KG1 (cell line): ENCODE results near the gene FHOD3.

Experiments used
- DNase-seq: peaks from one replicate; lab custom pipeline; 2025; lab: John Stamatoyannopoulos, UW

FHOD3 gene

GRCh38 chr18:36382854-36383253, 85.3 kb downstream of the FHOD3 start:
- DNase-seq = no peak

- no peak for DNase-seq
Measured at GRCh38 chr18:36386150-36386920, 88.8 kb downstream of the FHOD3 start.

- no peak for DNase-seq
Measured at GRCh38 chr18:36387310-36387709, 89.8 kb downstream of the FHOD3 start.

DNA sequence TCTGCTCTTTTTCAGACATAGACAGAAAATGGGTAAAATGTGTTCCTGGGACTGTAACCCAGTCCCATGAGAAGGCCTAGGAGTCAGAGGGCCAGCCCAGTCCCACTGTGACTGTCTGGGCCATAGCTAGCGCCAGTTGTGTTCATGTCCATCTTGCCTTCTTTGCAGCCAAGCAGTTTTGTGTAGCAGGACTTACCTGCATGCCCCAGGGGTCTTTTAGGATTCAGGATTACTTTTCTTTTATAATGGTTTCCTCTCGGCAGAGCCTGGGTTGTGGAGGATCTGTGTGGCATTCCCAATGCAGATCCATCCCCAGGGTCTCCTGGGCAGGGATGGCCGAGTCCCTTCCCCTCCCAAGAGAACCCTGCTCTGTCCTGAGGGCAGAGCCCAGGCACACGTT, 90.8 kb downstream of the FHOD3 start:
- DNase-seq = no peak

GRCh38 chr18:36389027-36389426, 91.5 kb downstream of the FHOD3 start:
- no peak for DNase-seq

GRCh38 chr18:36389811-36390581, 92.5 kb downstream of the FHOD3 start:
- DNase-seq = no peak

DNA sequence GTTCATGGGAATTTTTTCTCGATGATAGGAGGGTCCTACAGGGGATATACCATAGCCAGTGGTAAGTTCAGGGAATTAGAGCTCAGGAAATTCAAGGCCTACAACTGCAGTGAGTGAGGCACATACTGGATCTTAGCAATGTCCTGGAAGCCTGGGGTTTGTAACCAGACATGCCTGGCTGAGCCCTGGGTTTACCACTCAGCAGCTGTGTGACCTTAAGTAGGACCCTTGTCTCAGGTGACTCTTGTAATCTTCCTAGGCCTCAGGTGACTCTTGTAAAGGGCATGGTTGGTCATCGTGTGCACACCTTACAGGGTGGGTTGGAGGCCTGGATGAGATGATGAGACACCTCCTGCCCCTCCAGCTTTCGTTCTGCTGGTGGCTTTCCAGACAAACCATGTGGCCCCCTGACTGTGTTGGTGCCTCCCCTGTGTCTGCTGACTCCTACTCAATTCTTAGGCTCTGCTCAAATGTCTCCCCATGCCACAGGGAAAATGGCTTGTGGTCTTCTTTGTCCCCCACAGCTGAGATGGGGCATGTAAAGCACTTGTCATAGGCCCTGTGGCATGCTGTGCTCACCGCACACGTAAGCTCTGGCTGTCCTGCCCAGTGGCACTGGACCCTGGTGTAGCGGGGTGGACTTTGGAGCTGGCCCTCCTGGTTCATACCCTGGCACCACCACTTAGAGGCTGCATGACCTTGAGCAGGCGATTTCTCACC, 94.1 kb downstream of the FHOD3 start:
- DNase-seq = no peak

DNA sequence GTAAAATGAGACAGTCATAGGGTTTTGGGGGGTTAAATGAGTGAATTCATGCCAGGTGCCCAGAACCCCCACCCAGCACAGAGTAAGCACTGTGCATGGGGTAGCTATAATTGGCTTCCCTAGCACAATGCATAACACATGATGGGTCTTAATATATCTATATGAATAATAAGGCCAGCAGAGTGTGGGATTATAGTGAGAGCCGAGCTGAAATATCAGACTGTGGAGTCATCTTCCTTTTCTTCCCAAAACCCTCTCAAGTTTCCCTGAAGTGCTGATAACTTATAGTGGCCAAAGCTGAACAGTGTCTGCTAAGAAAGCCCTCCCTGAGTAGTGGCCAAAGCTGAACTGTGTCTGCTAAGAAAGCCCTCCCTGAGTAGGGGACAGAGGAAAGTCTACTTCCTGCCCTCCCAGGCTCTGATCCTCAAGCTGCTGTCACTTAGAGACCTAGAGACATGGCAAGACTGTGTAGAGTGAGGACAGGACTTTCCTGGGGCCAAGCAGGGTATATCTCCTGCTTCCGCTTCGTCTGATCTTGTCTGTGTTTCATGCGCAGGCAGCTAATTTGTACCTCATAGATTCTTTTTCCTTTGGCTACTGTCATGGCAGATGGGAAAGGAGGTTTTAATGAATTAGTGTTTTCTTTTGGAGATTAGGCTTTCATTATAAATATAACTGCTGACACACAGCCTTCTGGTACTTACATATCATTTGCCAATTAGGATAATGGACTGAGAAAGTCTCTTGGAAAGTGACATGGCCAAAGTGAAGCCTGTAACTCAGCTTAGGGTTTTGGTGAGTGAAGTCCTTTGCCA, 94.9 kb downstream of the FHOD3 start:
- DNase-seq = no peak

DNA sequence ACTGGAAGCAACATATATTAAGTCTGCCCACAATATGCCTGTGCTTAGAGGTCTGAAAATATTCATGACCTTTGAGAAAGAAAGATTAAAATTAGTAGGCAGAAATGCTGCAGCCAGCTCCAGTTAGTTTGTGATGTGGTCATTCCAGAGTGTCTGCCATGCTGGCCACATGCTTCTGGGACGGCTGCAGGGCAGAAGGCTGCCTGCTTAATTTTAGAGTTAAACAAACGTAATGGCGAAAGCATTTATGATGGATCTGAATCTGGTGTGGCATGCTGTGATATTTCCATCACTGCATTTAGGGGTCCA, 95.4 kb downstream of the FHOD3 start:
- no peak for DNase-seq

DNA sequence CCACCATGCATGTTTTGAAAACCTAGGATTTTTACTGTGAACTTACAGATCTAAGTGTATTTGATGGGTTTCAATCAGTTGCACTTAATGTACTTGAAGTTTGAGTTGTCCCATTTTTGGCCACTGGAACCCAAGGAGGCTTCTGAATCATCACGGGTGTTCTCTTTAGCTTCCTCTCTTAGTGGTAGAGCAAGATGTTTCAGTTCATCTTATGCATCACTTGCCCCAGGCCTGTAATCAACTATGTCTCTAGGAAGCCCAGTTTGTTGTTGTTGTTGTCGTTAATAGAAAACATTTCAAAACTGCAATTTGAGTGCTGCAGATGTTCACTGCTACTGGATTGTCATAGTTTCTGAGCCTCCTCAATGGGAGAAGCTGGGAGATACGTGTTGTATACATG, 97.0 kb downstream of the FHOD3 start:
- DNase-seq = no peak

- no peak for DNase-seq
Measured at GRCh38 chr18:36396190-36396589, 98.7 kb downstream of the FHOD3 start.

GRCh38 chr18:36397033-36397432, 99.5 kb downstream of the FHOD3 start:
- DNase-seq = no peak

DNA sequence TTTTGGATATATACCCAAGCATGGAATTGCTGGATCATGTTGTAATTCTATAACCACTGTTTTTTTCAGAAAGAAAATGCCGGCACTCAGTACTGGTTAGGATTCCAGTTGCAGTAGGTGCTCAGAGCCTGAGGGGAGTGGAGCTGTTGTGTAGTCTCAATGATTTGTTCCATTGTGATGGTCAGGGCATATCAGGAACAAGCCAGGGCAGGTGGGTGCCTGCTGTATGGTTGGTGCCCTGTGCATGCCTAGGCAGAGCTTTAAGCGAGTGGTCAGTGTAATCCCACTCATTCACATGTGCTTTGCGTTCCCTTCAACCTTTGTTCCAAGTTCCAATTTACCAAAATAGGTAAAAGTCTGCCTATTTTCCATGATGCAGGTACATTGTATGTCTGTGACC, 100.9 kb downstream of the FHOD3 start:
- no peak for DNase-seq

DNA sequence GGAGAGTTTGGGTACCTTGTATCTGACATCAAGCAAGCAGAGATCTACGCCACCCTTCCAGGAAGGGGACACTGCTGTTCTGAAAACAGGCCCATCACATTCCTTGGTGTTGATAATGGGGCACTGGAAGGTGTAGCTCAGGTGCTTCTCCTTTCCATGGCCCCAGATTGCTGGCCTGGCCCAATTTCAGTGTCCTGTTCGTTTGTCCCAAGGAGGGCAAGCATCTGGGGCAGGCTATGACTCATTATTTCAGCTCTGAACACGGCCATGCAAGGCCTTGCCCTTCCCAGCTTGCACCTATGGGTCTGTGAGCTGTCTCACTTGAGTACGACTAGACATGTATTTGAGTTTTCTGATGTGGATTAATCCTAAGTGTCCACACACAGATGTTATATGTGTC, 101.5 kb downstream of the FHOD3 start:
- DNase-seq = no peak

- DNase-seq = no peak
Measured at GRCh38 chr18:36401462-36401861, 103.9 kb downstream of the FHOD3 start.

DNA sequence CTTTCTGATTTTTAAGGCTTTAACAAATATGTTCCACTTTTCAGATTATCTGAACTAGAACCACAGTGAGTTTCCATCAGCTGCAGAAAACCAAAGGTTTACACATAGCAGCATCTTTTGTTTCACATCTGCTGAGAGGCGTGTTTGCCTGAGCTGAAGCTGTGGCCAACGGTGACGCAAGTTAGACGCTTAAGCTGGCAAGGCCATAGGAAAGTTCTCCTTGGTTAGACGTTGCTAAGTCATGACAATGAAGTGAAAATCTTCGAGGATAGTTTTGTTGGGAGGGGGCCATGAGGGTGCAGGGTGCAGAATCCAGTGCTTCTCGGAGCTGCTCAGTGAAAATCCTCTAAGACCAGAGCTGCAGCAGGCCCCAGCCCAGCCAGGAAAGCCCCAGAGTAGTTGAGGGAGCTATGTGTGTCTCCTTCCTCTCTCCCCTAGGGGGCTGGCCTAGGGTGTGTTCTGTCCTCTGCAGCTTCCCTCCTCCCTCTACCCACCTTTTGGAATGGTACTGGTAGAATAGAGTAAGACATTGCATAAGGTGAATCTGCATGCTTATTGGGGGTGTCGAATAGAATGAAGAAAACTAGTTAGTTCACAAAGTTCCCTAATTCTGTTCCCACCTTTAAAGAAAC, 105.4 kb downstream of the FHOD3 start:
- DNase-seq = no peak

GRCh38 chr18:36403896-36404820, 106.6 kb downstream of the FHOD3 start:
- DNase-seq = no peak

DNA sequence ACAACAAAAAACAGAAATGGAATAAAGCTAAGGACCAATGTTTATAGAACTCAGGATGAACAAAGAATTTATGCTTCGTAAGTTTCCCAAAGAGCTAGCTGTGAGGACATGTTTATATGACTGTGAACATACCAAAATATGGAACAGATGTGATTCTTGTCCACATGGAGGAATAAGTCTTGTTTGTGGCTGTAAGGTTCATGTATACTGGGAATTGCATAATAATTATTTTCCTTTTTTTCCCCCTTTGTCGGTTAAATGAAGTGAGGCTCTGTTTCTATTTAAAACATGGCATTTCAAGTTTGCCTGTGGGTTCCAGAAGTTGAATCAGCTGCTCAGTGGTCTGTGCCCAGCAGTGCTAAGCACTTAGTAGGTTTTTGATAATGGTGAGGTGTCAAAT, 108.1 kb downstream of the FHOD3 start:
- DNase-seq = no peak

DNA sequence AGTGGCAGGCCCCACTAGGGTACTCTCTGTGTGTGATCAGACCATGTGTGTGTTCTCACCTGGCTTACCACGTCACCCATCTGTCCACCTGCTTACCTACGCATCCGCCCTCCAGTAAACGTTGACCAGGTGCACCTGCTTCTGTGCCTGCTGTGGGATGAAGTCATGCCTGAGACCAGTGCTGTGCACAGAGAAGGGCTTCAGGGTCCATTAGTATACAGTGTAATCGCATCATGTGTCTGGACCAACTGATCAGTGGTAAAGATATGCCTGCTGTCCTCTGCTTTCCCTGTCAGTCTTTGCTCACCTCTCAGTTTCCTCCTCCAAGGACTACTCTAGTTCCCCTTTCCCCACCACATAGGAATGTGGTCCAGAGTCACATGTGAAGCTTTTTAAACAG, 109.3 kb downstream of the FHOD3 start:
- no peak for DNase-seq

GRCh38 chr18:36408606-36409005, 111.1 kb downstream of the FHOD3 start:
- no peak for DNase-seq

DNA sequence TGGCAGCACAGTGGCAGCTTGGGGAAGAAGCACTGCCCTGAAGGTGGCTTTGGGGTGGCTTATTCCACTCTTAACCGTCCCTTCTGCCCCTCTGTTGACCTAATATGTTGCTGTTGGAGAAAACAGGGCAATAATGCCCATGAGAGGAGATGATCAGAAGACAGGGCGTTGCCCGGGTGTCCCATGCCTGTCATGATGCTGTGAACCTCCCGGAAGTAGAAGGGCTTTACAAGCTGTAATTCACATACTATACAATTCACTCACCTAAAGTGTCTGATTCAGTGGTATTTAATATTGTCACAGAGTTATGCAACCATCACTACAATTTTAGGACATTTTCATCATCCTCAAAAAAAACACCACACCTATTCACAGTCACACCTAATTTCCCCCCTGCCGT, 112.3 kb downstream of the FHOD3 start:
- DNase-seq = no peak
